CD14-positive monocyte (primary cell): ENCODE measurements around the gene SLC39A7. TPM values are rescaled to one million over a fixed set of nuclear protein-coding genes. Genes with fewer than 3 reads are reported as not detected.

Source experiments
- DNase-seq, 3 donors: peaks; one replicate each; pipeline ENCODE4 v3.0.0-alpha.2; 2011 to 2022
- H2AFZ ChIP-seq: 2 replicates; pipeline ENCODE4 v1.6.0; 2012; ENCODE audit warnings: mild to moderate bottlenecking, low read depth, low read length, inconsistent platforms; ENCODE audit not compliant: insufficient read depth, poor library complexity, severe bottlenecking
- H3K27ac ChIP-seq, 2 donors: 1 replicate in 1 of 2; 2 replicates in 1 of 2; pipeline ENCODE4 v1.5.1; 2012 to 2013; ENCODE audit warnings: low read length in 2 of 2, control low read depth in 1 of 2, inconsistent platforms in 1 of 2, low read depth in 1 of 2, mild to moderate bottlenecking in 1 of 2
- H3K27me3 ChIP-seq, 2 donors: one replicate each; pipeline versions ENCODE4 v1.6.0 to v1.6.1; 2011 to 2013; ENCODE audit warnings: low read length in 2 of 2; ENCODE audit not compliant: control insufficient read depth in 2 of 2, insufficient read depth in 2 of 2
- H3K36me3 ChIP-seq, 2 donors: replicated peaks in 1 of 2; 1 replicate in 1 of 2; 2 replicates in 1 of 2; pipeline versions ENCODE4 v1.5.1 to v1.6.1; 2012 to 2013; ENCODE audit warnings: low read length in 2 of 2, control low read depth in 1 of 2, inconsistent platforms in 1 of 2, mild to moderate bottlenecking in 1 of 2; ENCODE audit not compliant: insufficient read depth in 2 of 2, control insufficient read depth in 1 of 2
- H3K4me1 ChIP-seq, 2 donors: 1 replicate in 1 of 2; 2 replicates in 1 of 2; pipeline versions ENCODE4 v1.5.1 to v1.6.1; 2012 to 2013; ENCODE audit warnings: low read length in 2 of 2, control low read depth in 1 of 2, inconsistent platforms in 1 of 2, mild to moderate bottlenecking in 1 of 2, moderate library complexity in 1 of 2; ENCODE audit not compliant: insufficient read depth in 2 of 2, control insufficient read depth in 1 of 2
- H3K4me2 ChIP-seq: replicated peaks from 2 replicates; pipeline ENCODE3; 2012; ENCODE audit warnings: low read length, moderate library complexity, mild to moderate bottlenecking; ENCODE audit not compliant: poor library complexity, severe bottlenecking; ENCODE audit errors: extremely low read depth
- H3K4me3 ChIP-seq, 3 experiments: fragments of 200-600 bp in 1 of 3; sonication (generic) in 1 of 3; replicated peaks in 1 of 3; 1 replicate in 2 of 3; 2 replicates in 1 of 3; pipeline ENCODE4 v1.5.1; 2011 to 2013; ENCODE audit warnings: low read length in 3 of 3, mild to moderate bottlenecking in 3 of 3, control low read depth in 2 of 3, low read depth in 2 of 3, inconsistent platforms in 1 of 3, moderate library complexity in 1 of 3
- H3K79me2 ChIP-seq: 2 replicates; pipeline ENCODE4 v1.6.0; 2012; ENCODE audit warnings: mild to moderate bottlenecking, control low read depth, inconsistent platforms, low read length, moderate library complexity; ENCODE audit not compliant: insufficient read depth
- H3K9ac ChIP-seq: 2 replicates; pipeline ENCODE4 v1.6.0; 2017; ENCODE audit warnings: low read length, mild to moderate bottlenecking; ENCODE audit not compliant: insufficient read depth, poor library complexity, severe bottlenecking
- H3K9me3 ChIP-seq, 2 donors: replicated peaks in 1 of 2; 1 replicate in 1 of 2; 2 replicates in 1 of 2; pipeline versions ENCODE4 v1.5.1 to v1.6.1; 2012 to 2013; ENCODE audit warnings: low read length in 2 of 2, control low read depth in 1 of 2; ENCODE audit not compliant: control insufficient read depth in 1 of 2, insufficient read depth in 1 of 2
- H4K20me1 ChIP-seq: 2 replicates; pipeline ENCODE4 v1.6.0; 2012; ENCODE audit warnings: mild to moderate bottlenecking, low read length, control low read depth, moderate library complexity; ENCODE audit not compliant: insufficient read depth
- H3K27ac Mint-ChIP-seq, 7 donors: one replicate each; pipeline ENCODE4 v1.8.0; 2020; ENCODE audit warnings: mild to moderate bottlenecking in 7 of 7, mixed read lengths in 7 of 7, moderate library complexity in 6 of 7, inconsistent platforms in 2 of 7
- H3K27me3 Mint-ChIP-seq, 3 donors: one replicate each; pipeline ENCODE4 v1.8.0; 2021 to 2022; ENCODE audit warnings: low read depth in 3 of 3, mild to moderate bottlenecking in 3 of 3, mixed read lengths in 3 of 3, moderate library complexity in 3 of 3, inconsistent platforms in 1 of 3
- H3K36me3 Mint-ChIP-seq, 2 donors: one replicate each; pipeline ENCODE4 v1.8.0; 2020; ENCODE audit warnings: mixed read lengths in 2 of 2, inconsistent platforms in 1 of 2, mild to moderate bottlenecking in 1 of 2
- H3K4me1 Mint-ChIP-seq: one replicate; pipeline ENCODE4 v1.8.0; 2020; ENCODE audit warnings: mild to moderate bottlenecking, mixed read lengths
- H3K4me3 Mint-ChIP-seq, 2 donors: one replicate each; pipeline ENCODE4 v1.8.0; 2020; ENCODE audit warnings: mild to moderate bottlenecking in 2 of 2, mixed read lengths in 2 of 2, moderate library complexity in 1 of 2
- H3K9me3 Mint-ChIP-seq, 7 donors: one replicate each; pipeline ENCODE4 v1.8.0; 2020 to 2022; ENCODE audit warnings: mixed read lengths in 7 of 7, mild to moderate bottlenecking in 6 of 7, moderate library complexity in 6 of 7, inconsistent platforms in 2 of 7
- CTCF ChIP-seq: fragments of 200-600 bp; IDR thresholded peaks from one replicate; pipeline ENCODE4 v1.8.0; 2022; ENCODE audit warnings: antibody characterized with exemption, mild to moderate bottlenecking
- WGBS: methylation state at CpG from one replicate; pipeline ENCODE4 v1.1.5; 2013; ENCODE audit warnings: missing lambda C conversion rate; ENCODE audit not compliant: insufficient coverage; 5-methylcytosine and 5-hydroxymethylcytosine counted together
- intact Hi-C, 2 donors: fragments of 100-400 bp; cut with micrococcal nuclease; formaldehyde crosslinking; loops; one replicate each; pipeline versions ENCODE4 v1.15.0 to v1.15.1; 2023
- polyA plus RNA-seq, 3 donors: library from polyadenylated mRNA; depleted of rRNA in 1 of 3; unstranded in 2 of 3; stranded (reverse) in 1 of 3; fragments of 300-500 nt in 2 of 3; fragments of >200 nt in 1 of 3; fragmentation: Illumina TruSeq in 2 of 3; gene quantifications; 1 replicate in 2 of 3; 2 replicates in 1 of 3; pipeline ENCODE4 v1.2.3, GENCODE V29; 2012 to 2021

The SLC39A7 gene
- polyA plus RNA-seq, 3 donors, result 14.5 to 32.7 (median 17.7) TPM

- no peak for TF ChIP-seq CTCF
- Histone ChIP-seq H3K9me3 (no peaks in the 10 kb centered on the region), H3K4me2 (no peak overlapping the region), H3K4me1 (no peaks in the 10 kb centered on the region), H3K36me3 (no peaks in the 10 kb centered on the region), H4K20me1 (no peaks in the 10 kb centered on the region), H3K4me3 (no peak overlapping the region), H2AFZ (no peak overlapping the region), H3K9ac (no peak overlapping the region), H3K27me3 (no peaks in the 10 kb centered on the region), H3K79me2 (no peaks in the 10 kb centered on the region), H3K27ac (no peak overlapping the region)
- Mint-ChIP-seq H3K36me3 (no peaks in the 10 kb centered on the region), H3K9me3 (no peaks in the 10 kb centered on the region), H3K4me1 (no peaks in the 10 kb centered on the region), H3K4me3 (no peak overlapping the region), H3K27ac (no peak overlapping the region), H3K27me3 (peaks cover 5 to 21% (median 9%) of the 10 kb centered on the region in 3 donors)
- intact Hi-C loops, result loop anchor here in 1 of 2 donors (10.0 kb wide), 1 partner anchor 75 kb away; no protein-coding TSS in a partner anchor
- peak in 1 of 3 donors; percentile 22 for DNase-seq
- WGBS, result 94% methylated on average over 7 of the region's 10 CpGs
These were observed 31.1 kb upstream of the SLC39A7 start for GRCh38 chr6:33169291-33170175.

- H3K36me3 Mint-ChIP-seq, result no peaks in the 10 kb centered on the region
- no peaks in the 10 kb centered on the region for H4K20me1 ChIP-seq
- H3K9me3 ChIP-seq, result no peaks in the 10 kb centered on the region
- no peaks in the 10 kb centered on the region for H3K36me3 ChIP-seq
- H3K9ac ChIP-seq, result no peak overlapping the region
- no peaks in the 10 kb centered on the region for H3K4me1 ChIP-seq
- intact Hi-C loops, result no loop called here
- no peak for DNase-seq
- H3K27ac ChIP-seq, result no peak overlapping the region
- peaks cover 6 to 20% (median 14%) of the 10 kb centered on the region in 3 donors for H3K27me3 Mint-ChIP-seq
- no peak overlapping the region for H3K4me3 ChIP-seq
- WGBS, result 83% methylated on average over 9 of the region's 9 CpGs
- H2AFZ ChIP-seq, result no peak overlapping the region
- H3K4me3 Mint-ChIP-seq, result no peak overlapping the region
- no peaks in the 10 kb centered on the region for H3K27me3 ChIP-seq
- no peak overlapping the region for H3K4me2 ChIP-seq
- H3K4me1 Mint-ChIP-seq, result no peaks in the 10 kb centered on the region
- H3K9me3 Mint-ChIP-seq, result no peaks in the 10 kb centered on the region
- H3K79me2 ChIP-seq, result no peaks in the 10 kb centered on the region
- peak overlapping the region in 2 of 7 donors; percentile 26 to 73 for H3K27ac Mint-ChIP-seq
- TF ChIP-seq CTCF, result no peak
These were observed 30.3 kb upstream of the SLC39A7 start for GRCh38 chr6:33170176-33171015.
